GM19324 (cell line): ENCODE results near the gene NEO1.
A peak's percentile ranks its signal among the peaks of the same experiment; 100 is the strongest.

ENCODE experiments used
- ATAC-seq: cut with Tn5 transposase; IDR thresholded peaks from one replicate; pipeline ENCODE4 v1.9.1; 2021; ENCODE audit warnings: mild to moderate bottlenecking, moderate library complexity; ENCODE audit not compliant: unreplicated experiment, low FRiP score

The NEO1 gene

GRCh38 chr15:73051807-73052652 is at the start of gene NEO1:
Gene NEO1 (plus strand): TSS chr15:73052463. CDS start chr15:73052676, 213 bp downstream.
- peak; percentile 71 for ATAC-seq

GRCh38 chr15:73004462-73004861 is 47.8 kb upstream of the NEO1 start:
- ATAC-seq: no peak

- ATAC-seq: no peak
Measured at GRCh38 chr15:73005032-73005431, 47.2 kb upstream of the NEO1 start.

GRCh38 chr15:73005446-73005845 is 46.8 kb upstream of the NEO1 start:
- ATAC-seq: no peak

GRCh38 chr15:73006523-73006922 is 45.7 kb upstream of the NEO1 start:
- ATAC-seq: no peak

- ATAC-seq: no peak
Measured at GRCh38 chr15:73009066-73010056, 42.9 kb upstream of the NEO1 start.

- no peak for ATAC-seq
Measured at GRCh38 chr15:73010154-73011152, 41.8 kb upstream of the NEO1 start.

GRCh38 chr15:73014904-73015303 is 37.4 kb upstream of the NEO1 start:
- no peak for ATAC-seq

- ATAC-seq: no peak
Measured at GRCh38 chr15:73015493-73015892, 36.8 kb upstream of the NEO1 start.

- no peak for ATAC-seq
Measured at GRCh38 chr15:73017987-73018386, 34.3 kb upstream of the NEO1 start.

- no peak for ATAC-seq
Measured at GRCh38 chr15:73019154-73019553, 33.1 kb upstream of the NEO1 start.

- no peak for ATAC-seq
Measured at GRCh38 chr15:73019601-73020146, 32.6 kb upstream of the NEO1 start.

- no peak for ATAC-seq
Measured at GRCh38 chr15:73021139-73021621, 31.1 kb upstream of the NEO1 start.

- ATAC-seq: no peak
Measured at GRCh38 chr15:73022161-73022560, 30.1 kb upstream of the NEO1 start.

- ATAC-seq: no peak
Measured at GRCh38 chr15:73023071-73023470, 29.2 kb upstream of the NEO1 start.

- ATAC-seq: no peak
Measured at GRCh38 chr15:73024168-73024567, 28.1 kb upstream of the NEO1 start.

- no peak for ATAC-seq
Measured at GRCh38 chr15:73026511-73027054, 25.7 kb upstream of the NEO1 start.

GRCh38 chr15:73028031-73028430 is 24.2 kb upstream of the NEO1 start:
- no peak for ATAC-seq

GRCh38 chr15:73028831-73029451 is 23.3 kb upstream of the NEO1 start:
- no peak for ATAC-seq
